ENCODE measurements around the gene CHRNB2. TPM values are rescaled to one million over a fixed set of nuclear protein-coding genes. Genes with fewer than 3 reads are reported as not detected.

The CHRNB2 gene
- total and polyA plus RNA-seq, 2 donors (not counting 1 experiment from before 2014, with no cell fraction given): 0.02 TPM; not detected in 1

- Histone ChIP-seq H4K20me1 (ENCODE audit: control insufficient read depth, extremely low read depth, insufficient read depth, low read length) (no peaks in the 10 kb centered on the region), H3K4me3 (replicated peaks in 1 of 4; ENCODE audit: control extremely low read depth in 1 of 4, insufficient read depth in 1 of 4, low read depth in 3 of 4, low read length in 4 of 4) (no peak overlapping the region), H2AFZ (ENCODE audit: low read length) (no peak overlapping the region), H3K27ac (ENCODE audit: insufficient read depth, low read length) (no peak overlapping the region), H3K9me3 (ENCODE audit: control insufficient read depth, insufficient read depth, low read depth, low read length) (no peaks in the 10 kb centered on the region), H3K79me2 (ENCODE audit: control insufficient read depth, insufficient read depth, low read length) (no peaks in the 10 kb centered on the region), H3K36me3 (ENCODE audit: control insufficient read depth, insufficient read depth, low read length) (peaks cover 11% of the 10 kb centered on the region), H3K4me2 (ENCODE audit: extremely low read depth, insufficient read depth, low read length) (no peak overlapping the region), H3K27me3 (ENCODE audit: control insufficient read depth, insufficient read depth, low read length) (no peaks in the 10 kb centered on the region), H3K9ac (ENCODE audit: insufficient read depth, low read length) (no peak overlapping the region), H3K4me1 (ENCODE audit: control insufficient read depth, extremely low read depth, insufficient read depth, low read length) (no peaks in the 10 kb centered on the region)
- DNase-seq (ENCODE audit: low read depth in 2 of 2): peak; percentile 41 to 66
- TF ChIP-seq CTCF (conservative IDR thresholded peaks at IDR 0.05 in 1 of 2, IDR thresholded peaks at IDR 0.05 in 1 of 2; ENCODE audit: low read depth in 1 of 2, low read length in 2 of 2) (peak; percentile 68 to 82), EZH2 (IDR thresholded peaks at IDR 0.05; ENCODE audit: low read length, missing control alignments) (no peak)
Observed at GRCh38 chr1:154546264-154547063, 21.1 kb upstream of the CHRNB2 start.

- no peak overlapping the region for H2AFZ ChIP-seq (ENCODE audit: low read length)
- H3K27me3 ChIP-seq (ENCODE audit: control insufficient read depth, insufficient read depth, low read length): no peaks in the 10 kb centered on the region
- no peaks in the 10 kb centered on the region for H3K4me1 ChIP-seq (ENCODE audit: control insufficient read depth, extremely low read depth, insufficient read depth, low read length)
- H3K27ac ChIP-seq (ENCODE audit: insufficient read depth, low read length): no peak overlapping the region
- TF ChIP-seq CTCF (conservative IDR thresholded peaks at IDR 0.05 in 1 of 2, IDR thresholded peaks at IDR 0.05 in 1 of 2; ENCODE audit: low read depth in 1 of 2, low read length in 2 of 2): no peak
- H3K9me3 ChIP-seq (ENCODE audit: control insufficient read depth, insufficient read depth, low read depth, low read length): no peaks in the 10 kb centered on the region
- H3K79me2 ChIP-seq (ENCODE audit: control insufficient read depth, insufficient read depth, low read length): no peaks in the 10 kb centered on the region
- H3K4me3 ChIP-seq (replicated peaks in 1 of 4; ENCODE audit: control extremely low read depth in 1 of 4, insufficient read depth in 1 of 4, low read depth in 3 of 4, low read length in 4 of 4): no peak overlapping the region
- H3K4me2 ChIP-seq (ENCODE audit: extremely low read depth, insufficient read depth, low read length): no peak overlapping the region
- peaks cover 18% of the 10 kb centered on the region for H3K36me3 ChIP-seq (ENCODE audit: control insufficient read depth, insufficient read depth, low read length)
- no peaks in the 10 kb centered on the region for H4K20me1 ChIP-seq (ENCODE audit: control insufficient read depth, extremely low read depth, insufficient read depth, low read length)
- DNase-seq (ENCODE audit: low read depth in 2 of 2): no peak
- no peak overlapping the region for H3K9ac ChIP-seq (ENCODE audit: insufficient read depth, low read length)
Observed at GRCh38 chr1:154547105-154547732, 20.4 kb upstream of the CHRNB2 start.

- Histone ChIP-seq H3K27ac (ENCODE audit: insufficient read depth, low read length) (no peak overlapping the region), H3K36me3 (ENCODE audit: control insufficient read depth, insufficient read depth, low read length) (peaks cover 25% of the 10 kb centered on the region), H3K27me3 (ENCODE audit: control insufficient read depth, insufficient read depth, low read length) (no peaks in the 10 kb centered on the region), H3K4me3 (replicated peaks in 1 of 4; ENCODE audit: control extremely low read depth in 1 of 4, insufficient read depth in 1 of 4, low read depth in 3 of 4, low read length in 4 of 4) (no peak overlapping the region), H4K20me1 (ENCODE audit: control insufficient read depth, extremely low read depth, insufficient read depth, low read length) (no peaks in the 10 kb centered on the region), H2AFZ (ENCODE audit: low read length) (no peak overlapping the region), H3K4me2 (ENCODE audit: extremely low read depth, insufficient read depth, low read length) (no peak overlapping the region), H3K9ac (ENCODE audit: insufficient read depth, low read length) (no peak overlapping the region), H3K79me2 (ENCODE audit: control insufficient read depth, insufficient read depth, low read length) (no peaks in the 10 kb centered on the region), H3K9me3 (ENCODE audit: control insufficient read depth, insufficient read depth, low read depth, low read length) (no peaks in the 10 kb centered on the region), H3K4me1 (ENCODE audit: control insufficient read depth, extremely low read depth, insufficient read depth, low read length) (no peaks in the 10 kb centered on the region)
- no peak for DNase-seq (ENCODE audit: low read depth in 2 of 2)
- TF ChIP-seq CTCF (conservative IDR thresholded peaks at IDR 0.05 in 1 of 2, IDR thresholded peaks at IDR 0.05 in 1 of 2; ENCODE audit: low read depth in 1 of 2, low read length in 2 of 2) (no peak), EZH2 (IDR thresholded peaks at IDR 0.05; ENCODE audit: low read length, missing control alignments) (no peak)
Observed at GRCh38 chr1:154548028-154548427, 19.6 kb upstream of the CHRNB2 start.
